Neural progenitor cell (in vitro differentiated cells): Measurements from ENCODE around the gene LAMP1.

Experiments used
- EZH2 ChIP-seq: fragments of 200-600 bp; sonication (generic); IDR thresholded peaks from 2 replicates; pipeline ENCODE4 v1.6.1; 2017; ENCODE audit warnings: antibody characterized with exemption, mild to moderate bottlenecking, moderate library complexity
- EZH2phosphoT487 ChIP-seq: fragments of 200-600 bp; sonication (generic); IDR thresholded peaks from 2 replicates; pipeline ENCODE4 v1.6.1; 2017; ENCODE audit warnings: antibody characterized with exemption
- TF ChIP-seq, protein P1 (sequence below): fragments of 200-600 bp; sonication (generic); IDR thresholded peaks from 2 replicates; pipeline ENCODE4 v1.5.1; 2017; ENCODE audit warnings: antibody characterized with exemption, mild to moderate bottlenecking

DNA sequence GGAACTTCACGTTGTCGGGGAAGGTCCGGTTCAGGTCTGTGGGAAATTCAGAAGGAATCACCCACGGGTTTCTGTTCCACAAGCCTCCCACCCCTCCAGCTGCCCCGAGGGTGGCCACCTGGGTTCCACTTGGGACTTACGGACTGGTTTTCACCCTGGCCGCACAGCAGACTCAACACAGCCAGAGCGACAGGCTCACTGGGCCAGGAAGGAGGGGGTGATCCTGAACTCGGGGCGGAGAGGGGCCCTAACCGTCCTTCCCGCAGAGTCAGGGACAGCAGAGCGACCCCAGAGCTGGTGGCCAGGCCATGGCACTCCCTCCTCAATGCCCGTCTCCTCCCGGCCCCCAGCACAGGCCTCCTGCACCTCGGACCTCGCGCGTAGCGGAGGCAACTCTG, 53.9 kb downstream of the LAMP1 start:
- TF ChIP-seq, protein P1, sequence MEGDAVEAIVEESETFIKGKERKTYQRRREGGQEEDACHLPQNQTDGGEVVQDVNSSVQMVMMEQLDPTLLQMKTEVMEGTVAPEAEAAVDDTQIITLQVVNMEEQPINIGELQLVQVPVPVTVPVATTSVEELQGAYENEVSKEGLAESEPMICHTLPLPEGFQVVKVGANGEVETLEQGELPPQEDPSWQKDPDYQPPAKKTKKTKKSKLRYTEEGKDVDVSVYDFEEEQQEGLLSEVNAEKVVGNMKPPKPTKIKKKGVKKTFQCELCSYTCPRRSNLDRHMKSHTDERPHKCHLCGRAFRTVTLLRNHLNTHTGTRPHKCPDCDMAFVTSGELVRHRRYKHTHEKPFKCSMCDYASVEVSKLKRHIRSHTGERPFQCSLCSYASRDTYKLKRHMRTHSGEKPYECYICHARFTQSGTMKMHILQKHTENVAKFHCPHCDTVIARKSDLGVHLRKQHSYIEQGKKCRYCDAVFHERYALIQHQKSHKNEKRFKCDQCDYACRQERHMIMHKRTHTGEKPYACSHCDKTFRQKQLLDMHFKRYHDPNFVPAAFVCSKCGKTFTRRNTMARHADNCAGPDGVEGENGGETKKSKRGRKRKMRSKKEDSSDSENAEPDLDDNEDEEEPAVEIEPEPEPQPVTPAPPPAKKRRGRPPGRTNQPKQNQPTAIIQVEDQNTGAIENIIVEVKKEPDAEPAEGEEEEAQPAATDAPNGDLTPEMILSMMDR = no peak
- no peak for TF ChIP-seq EZH2
- TF ChIP-seq EZH2phosphoT487 = no peak
